Measurements from ENCODE around the gene ASH1L.
A peak's percentile ranks its signal among the peaks of the same experiment; 100 is the strongest.
"Not testable (repeated sequence)": the region's sequence is repeated elsewhere in the genome, so short reads cannot be mapped to it uniquely, and the experiment has no call there.

Gene ASH1L

GRCh38 chr1:155514582-155515187, 47.9 kb downstream of the ASH1L start:
- no peak overlapping the region for H3K4me3 ChIP-seq (ENCODE audit: low read depth in 1 of 2, low read length in 1 of 2)
- TF ChIP-seq CTCF (IDR thresholded peaks at IDR 0.05), result no peak

GRCh38 chr1:155513300-155513916, 49.2 kb downstream of the ASH1L start:
- Histone ChIP-seq H3K27ac (no peak overlapping the region), H3K4me3 (ENCODE audit: low read depth in 1 of 2, low read length in 1 of 2) (no peak overlapping the region), H3K4me1 (ENCODE audit: control insufficient read depth in 1 of 2, insufficient read depth in 1 of 2, low read depth in 1 of 2, low read length in 1 of 2) (peaks cover 4 to 5% of the 10 kb centered on the region in 2 experiments), H3K36me3 (peaks cover 15% of the 10 kb centered on the region), H3K27me3 (no peaks in the 10 kb centered on the region), H3K9me3 (no peaks in the 10 kb centered on the region)
- no peak for TF ChIP-seq CTCF (IDR thresholded peaks at IDR 0.05)

More at GRCh38 chr1:155514582-155515187, 47.9 kb downstream of the ASH1L start:
- H3K27ac ChIP-seq, result peak overlapping the region; percentile 49
- H3K4me1 ChIP-seq (ENCODE audit: control insufficient read depth in 1 of 2, insufficient read depth in 1 of 2, low read depth in 1 of 2, low read length in 1 of 2), result peaks cover 4 to 5% of the 10 kb centered on the region in 2 experiments
- H3K36me3 ChIP-seq, result peaks cover 18% of the 10 kb centered on the region
- H3K27me3 ChIP-seq, result no peaks in the 10 kb centered on the region
- no peaks in the 10 kb centered on the region for H3K9me3 ChIP-seq

- not testable (repeated sequence) for H3K9me3 ChIP-seq; H3K4me3 ChIP-seq (ENCODE audit: low read depth in 1 of 2, low read length in 1 of 2)
These were observed 51.2 kb downstream of the ASH1L start for GRCh38 chr1:155511385-155511784.

GRCh38 chr1:155509064-155509463, 53.5 kb downstream of the ASH1L start:
- Histone ChIP-seq H3K27ac (no peak overlapping the region), H3K36me3 (peaks cover 10% of the 10 kb centered on the region), H3K4me1 (ENCODE audit: control insufficient read depth in 1 of 2, insufficient read depth in 1 of 2, low read depth in 1 of 2, low read length in 1 of 2) (no peaks in the 10 kb centered on the region), H3K27me3 (no peaks in the 10 kb centered on the region), H3K9me3 (no peaks in the 10 kb centered on the region), H3K4me3 (ENCODE audit: low read depth in 1 of 2, low read length in 1 of 2) (no peak overlapping the region)
- no peak for TF ChIP-seq CTCF (IDR thresholded peaks at IDR 0.05)

More at GRCh38 chr1:155511385-155511784, 51.2 kb downstream of the ASH1L start:
- peak overlapping the region; percentile 0 for H3K27ac ChIP-seq
- not testable (repeated sequence) for H3K27me3 ChIP-seq; H3K36me3 ChIP-seq; H3K4me1 ChIP-seq (ENCODE audit: control insufficient read depth in 1 of 2, insufficient read depth in 1 of 2, low read depth in 1 of 2, low read length in 1 of 2)

GRCh38 chr1:155507945-155508344, 54.7 kb downstream of the ASH1L start:
- Histone ChIP-seq H3K27ac (peak overlapping the region; percentile 2), H3K36me3 (peaks cover 10% of the 10 kb centered on the region), H3K4me1 (ENCODE audit: control insufficient read depth in 1 of 2, insufficient read depth in 1 of 2, low read depth in 1 of 2, low read length in 1 of 2) (no peaks in the 10 kb centered on the region), H3K9me3 (no peaks in the 10 kb centered on the region), H3K27me3 (no peaks in the 10 kb centered on the region), H3K4me3 (ENCODE audit: low read depth in 1 of 2, low read length in 1 of 2) (no peak overlapping the region)
- no peak for TF ChIP-seq CTCF (IDR thresholded peaks at IDR 0.05)

GRCh38 chr1:155505963-155506362, 56.6 kb downstream of the ASH1L start:
- not testable (repeated sequence) for H3K4me3 ChIP-seq (ENCODE audit: low read depth in 1 of 2, low read length in 1 of 2); H3K4me1 ChIP-seq (ENCODE audit: control insufficient read depth in 1 of 2, insufficient read depth in 1 of 2, low read depth in 1 of 2, low read length in 1 of 2); H3K36me3 ChIP-seq; H3K9me3 ChIP-seq; H3K27me3 ChIP-seq; H3K27ac ChIP-seq
